GM21737 (cell line): ENCODE measurements around the gene PTPRE.

Experiments
- ATAC-seq: cut with Tn5 transposase; IDR thresholded peaks from one replicate; pipeline ENCODE4 v1.9.1; 2021; ENCODE audit warnings: mild to moderate bottlenecking, moderate library complexity; ENCODE audit not compliant: unreplicated experiment

Gene PTPRE

GRCh38 chr10:127949831-127950230 is 42.9 kb downstream of the PTPRE start:
- no peak for ATAC-seq

GRCh38 chr10:127951861-127952574 is 45.1 kb downstream of the PTPRE start:
- no peak for ATAC-seq

- ATAC-seq, result no peak
Observed at GRCh38 chr10:127952575-127952869, 45.6 kb downstream of the PTPRE start.

GRCh38 chr10:127952918-127953317 is 46.0 kb downstream of the PTPRE start:
- ATAC-seq, result no peak

GRCh38 chr10:127953876-127954275 is 47.0 kb downstream of the PTPRE start:
- ATAC-seq, result no peak

- ATAC-seq, result no peak
Observed at GRCh38 chr10:127959428-127959827, 52.5 kb downstream of the PTPRE start.

GRCh38 chr10:127961071-127961470 is 54.2 kb downstream of the PTPRE start:
- ATAC-seq, result no peak

GRCh38 chr10:127962205-127962604 is 55.3 kb downstream of the PTPRE start:
- ATAC-seq, result no peak

- no peak for ATAC-seq
Observed at GRCh38 chr10:127963136-127963535, 56.2 kb downstream of the PTPRE start.

- ATAC-seq, result no peak
Observed at GRCh38 chr10:127964621-127965020, 57.7 kb downstream of the PTPRE start.

GRCh38 chr10:127966875-127967274 is 60.0 kb downstream of the PTPRE start:
- no peak for ATAC-seq

- no peak for ATAC-seq
Observed at GRCh38 chr10:127968027-127968441, 61.1 kb downstream of the PTPRE start.

- no peak for ATAC-seq
Observed at GRCh38 chr10:127968659-127969058, 61.8 kb downstream of the PTPRE start.

- ATAC-seq, result no peak
Observed at GRCh38 chr10:127971101-127971946, 64.4 kb downstream of the PTPRE start.

GRCh38 chr10:127971963-127972615 is 65.2 kb downstream of the PTPRE start:
- no peak for ATAC-seq

- no peak for ATAC-seq
Observed at GRCh38 chr10:127972751-127973357, 66.0 kb downstream of the PTPRE start.

- no peak for ATAC-seq
Observed at GRCh38 chr10:127973791-127974311, 66.9 kb downstream of the PTPRE start.

- no peak for ATAC-seq
Observed at GRCh38 chr10:127974911-127975310, 68.0 kb downstream of the PTPRE start.

GRCh38 chr10:127976286-127976685 is 69.4 kb downstream of the PTPRE start:
- ATAC-seq, result no peak

- no peak for ATAC-seq
Observed at GRCh38 chr10:127976701-127977356, 69.9 kb downstream of the PTPRE start.
